Measurements from ENCODE around the gene SIGLEC10. TPM values are rescaled to one million over a fixed set of nuclear protein-coding genes. Genes with fewer than 3 reads are reported as not detected.
"Not testable (repeated sequence)": the region's sequence is repeated elsewhere in the genome, so short reads cannot be mapped to it uniquely, and the experiment has no call there.

SIGLEC10 gene, protein sequence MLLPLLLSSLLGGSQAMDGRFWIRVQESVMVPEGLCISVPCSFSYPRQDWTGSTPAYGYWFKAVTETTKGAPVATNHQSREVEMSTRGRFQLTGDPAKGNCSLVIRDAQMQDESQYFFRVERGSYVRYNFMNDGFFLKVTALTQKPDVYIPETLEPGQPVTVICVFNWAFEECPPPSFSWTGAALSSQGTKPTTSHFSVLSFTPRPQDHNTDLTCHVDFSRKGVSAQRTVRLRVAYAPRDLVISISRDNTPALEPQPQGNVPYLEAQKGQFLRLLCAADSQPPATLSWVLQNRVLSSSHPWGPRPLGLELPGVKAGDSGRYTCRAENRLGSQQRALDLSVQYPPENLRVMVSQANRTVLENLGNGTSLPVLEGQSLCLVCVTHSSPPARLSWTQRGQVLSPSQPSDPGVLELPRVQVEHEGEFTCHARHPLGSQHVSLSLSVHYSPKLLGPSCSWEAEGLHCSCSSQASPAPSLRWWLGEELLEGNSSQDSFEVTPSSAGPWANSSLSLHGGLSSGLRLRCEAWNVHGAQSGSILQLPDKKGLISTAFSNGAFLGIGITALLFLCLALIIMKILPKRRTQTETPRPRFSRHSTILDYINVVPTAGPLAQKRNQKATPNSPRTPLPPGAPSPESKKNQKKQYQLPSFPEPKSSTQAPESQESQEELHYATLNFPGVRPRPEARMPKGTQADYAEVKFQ
- total RNA-seq, result 1.2 TPM

DNA sequence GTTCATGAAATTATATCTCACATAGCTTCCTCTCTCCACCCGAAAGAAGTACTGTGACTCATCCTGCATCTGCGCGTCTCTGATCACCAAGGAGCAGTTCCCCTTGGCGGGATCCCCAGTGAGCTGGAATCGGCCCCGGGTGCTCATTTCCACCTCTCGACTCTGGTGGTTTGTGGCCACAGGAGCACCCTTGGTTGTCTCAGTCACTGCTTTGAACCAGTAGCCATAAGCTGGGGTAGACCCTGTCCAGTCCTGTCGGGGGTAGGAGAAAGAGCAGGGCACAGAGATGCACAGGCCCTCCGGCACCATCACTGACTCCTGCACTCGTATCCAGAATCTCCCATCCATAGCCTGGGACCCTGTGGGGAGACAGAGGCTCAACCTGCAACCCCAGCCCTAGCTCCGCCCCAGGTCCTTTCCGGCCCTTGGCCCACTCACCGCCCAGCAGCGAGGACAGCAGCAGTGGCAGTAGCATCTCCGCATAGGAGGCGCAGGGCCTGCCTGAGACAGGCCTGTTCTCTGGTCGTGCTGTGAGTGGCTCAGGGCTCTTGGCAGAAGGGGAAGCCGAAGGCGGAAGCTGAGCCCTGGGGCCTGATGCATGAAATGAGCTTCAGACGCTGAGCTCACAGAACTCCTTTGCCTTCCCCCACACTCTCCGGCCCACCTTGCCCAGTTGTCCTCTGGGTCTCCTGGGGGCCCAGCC, at the start of gene SIGLEC10:
Gene SIGLEC10, minus strand, starts transcription at position 536 of the 703 bp plus-strand sequence. Its CDS starts 61 bp downstream, at position 475.
- no peak for FAIRE-seq
- DNase-seq (ENCODE audit: low spot score in 2 of 2), result no peak

DNA sequence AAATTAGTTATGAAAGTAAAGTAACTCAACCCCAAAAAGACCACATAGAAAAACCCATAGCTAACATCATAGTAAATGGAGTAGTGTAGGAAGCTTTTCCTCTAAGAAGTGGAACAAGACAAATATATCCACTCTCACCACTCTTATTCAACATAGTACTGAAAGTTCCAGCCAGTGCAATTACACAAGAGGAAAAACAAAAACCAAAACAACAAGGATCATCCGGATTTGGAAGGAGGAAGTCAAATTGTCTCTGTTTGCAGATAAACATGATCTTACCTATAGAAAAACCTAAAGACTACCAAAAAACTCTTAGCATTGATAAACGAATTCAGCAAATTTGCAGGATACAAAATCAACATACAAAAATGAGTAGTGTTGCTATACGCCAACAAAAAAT, 49.3 kb upstream of the SIGLEC10 start:
- no peak for DNase-seq (ENCODE audit: low spot score in 2 of 2)
- FAIRE-seq, result no peak

DNA sequence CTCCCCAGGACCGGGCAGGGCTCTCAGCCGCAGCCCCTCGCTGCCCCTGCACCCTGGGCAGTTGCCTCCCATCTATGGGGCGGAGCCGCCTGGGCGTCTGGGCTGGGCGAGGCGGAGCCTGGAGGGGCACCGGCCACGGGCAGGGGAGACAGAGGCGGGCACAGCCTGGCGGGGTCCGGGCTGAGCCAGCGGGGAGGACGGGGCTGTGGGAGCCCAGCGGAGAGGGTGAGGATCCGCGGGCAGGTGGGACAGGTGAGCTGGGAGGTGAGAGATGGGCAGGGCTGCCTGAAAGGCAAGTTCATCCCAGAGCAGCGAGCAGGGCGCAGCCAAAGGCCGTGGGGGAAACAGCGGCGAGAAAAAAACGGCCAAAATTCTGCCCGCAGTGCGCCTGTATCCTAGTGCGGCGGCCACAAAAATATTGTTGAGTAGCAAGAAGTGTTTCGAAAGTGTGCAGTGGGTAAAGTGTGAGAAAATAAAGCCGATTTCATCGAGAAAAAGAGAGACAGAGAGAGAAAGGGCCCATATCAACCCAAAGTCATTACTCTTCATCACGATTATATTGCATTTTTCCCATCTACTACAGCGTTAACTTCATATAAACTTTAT, 46.6 kb upstream of the SIGLEC10 start:
- not testable (repeated sequence) for DNase-seq (ENCODE audit: low spot score in 2 of 2); FAIRE-seq

- DNase-seq (ENCODE audit: low spot score in 2 of 2) (no peak), FAIRE-seq (no peak)
These were observed 45.2 kb upstream of the SIGLEC10 start for GRCh38 chr19:51462681-51463080.

DNA sequence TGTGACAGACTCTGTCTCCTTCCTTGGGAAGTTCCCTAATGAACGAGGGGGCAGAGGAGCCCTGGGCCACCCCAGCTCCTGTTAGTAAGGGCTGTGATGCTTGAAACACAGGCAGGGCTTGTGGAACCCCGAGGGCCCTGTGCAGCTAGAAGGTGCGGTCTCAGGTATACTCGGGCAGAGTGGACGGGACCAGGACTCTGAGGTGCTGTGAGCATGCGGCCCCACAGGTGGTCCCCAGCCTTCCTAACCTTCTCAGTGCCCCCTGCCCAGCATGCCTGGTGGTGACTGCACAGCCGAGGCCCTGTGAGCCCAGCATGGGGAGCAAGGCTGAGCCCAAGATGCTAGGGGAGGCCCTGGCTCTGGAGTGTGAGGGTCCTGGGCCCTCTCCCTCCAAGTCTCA, 44.8 kb upstream of the SIGLEC10 start:
- FAIRE-seq (no peak), DNase-seq (ENCODE audit: low spot score in 2 of 2) (no peak)

DNA sequence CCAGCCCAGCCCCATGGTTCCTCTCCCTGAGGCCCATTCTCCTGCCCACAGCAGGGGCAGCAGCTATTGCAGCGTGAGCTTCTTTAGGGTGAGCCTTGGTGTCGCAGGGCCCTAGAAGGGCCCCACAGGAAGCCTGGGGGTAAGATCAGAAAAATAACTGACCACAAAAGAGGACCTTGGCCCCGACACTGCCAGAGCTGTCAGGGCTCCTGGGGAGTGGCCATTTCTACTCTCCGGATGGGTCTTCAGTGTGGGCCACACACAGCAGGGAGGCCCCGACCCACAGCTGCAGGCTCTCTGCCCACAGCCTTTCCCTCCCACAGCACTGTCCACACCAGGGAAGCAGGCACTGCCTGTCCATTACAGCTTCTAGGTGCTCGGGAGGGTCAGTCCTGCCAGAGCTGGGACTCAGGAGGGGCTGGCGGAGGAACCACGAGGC, 44.3 kb upstream of the SIGLEC10 start:
- DNase-seq (ENCODE audit: low spot score in 2 of 2) (no peak), FAIRE-seq (no peak)

DNA sequence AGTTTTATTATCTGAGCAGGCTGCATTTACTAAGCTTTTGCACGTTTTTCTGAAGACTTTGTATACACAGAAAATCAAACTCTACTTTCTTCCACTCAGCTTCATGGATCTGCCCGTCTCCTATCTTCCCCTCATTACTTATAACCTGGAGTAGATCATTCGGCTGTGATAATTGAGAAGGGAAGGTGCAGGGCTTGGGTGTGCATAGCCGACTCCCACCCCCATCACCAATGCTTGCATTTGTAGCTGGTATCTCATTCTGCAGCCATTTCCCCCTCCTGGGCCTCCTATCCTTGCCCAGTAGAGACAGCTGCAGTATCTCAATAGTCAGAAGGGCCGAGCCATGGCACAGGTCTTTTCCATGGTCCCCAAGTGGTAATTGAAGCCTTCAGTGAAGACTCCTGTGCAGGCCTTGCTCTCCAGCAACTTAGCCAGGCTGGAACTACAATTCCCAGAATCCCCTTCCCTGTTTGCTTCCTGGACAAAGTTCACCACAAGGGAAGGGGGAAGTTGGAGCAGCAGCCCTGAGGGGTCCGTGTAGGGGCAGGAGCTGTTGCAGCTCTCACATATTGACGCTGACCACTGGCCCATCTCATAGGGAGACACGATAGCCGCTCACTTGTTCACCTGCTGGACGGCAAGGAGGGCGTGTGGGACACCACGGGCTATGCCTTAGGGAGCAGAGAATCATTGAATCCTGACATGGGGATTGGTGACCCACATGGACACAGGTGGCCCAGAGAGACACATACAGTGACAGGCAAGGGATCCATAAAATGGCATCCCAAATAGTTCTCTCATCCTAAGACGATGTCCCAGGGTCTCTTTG, 42.9 kb upstream of the SIGLEC10 start:
- DNase-seq (ENCODE audit: low spot score in 2 of 2) (no peak), FAIRE-seq (no peak)

DNA sequence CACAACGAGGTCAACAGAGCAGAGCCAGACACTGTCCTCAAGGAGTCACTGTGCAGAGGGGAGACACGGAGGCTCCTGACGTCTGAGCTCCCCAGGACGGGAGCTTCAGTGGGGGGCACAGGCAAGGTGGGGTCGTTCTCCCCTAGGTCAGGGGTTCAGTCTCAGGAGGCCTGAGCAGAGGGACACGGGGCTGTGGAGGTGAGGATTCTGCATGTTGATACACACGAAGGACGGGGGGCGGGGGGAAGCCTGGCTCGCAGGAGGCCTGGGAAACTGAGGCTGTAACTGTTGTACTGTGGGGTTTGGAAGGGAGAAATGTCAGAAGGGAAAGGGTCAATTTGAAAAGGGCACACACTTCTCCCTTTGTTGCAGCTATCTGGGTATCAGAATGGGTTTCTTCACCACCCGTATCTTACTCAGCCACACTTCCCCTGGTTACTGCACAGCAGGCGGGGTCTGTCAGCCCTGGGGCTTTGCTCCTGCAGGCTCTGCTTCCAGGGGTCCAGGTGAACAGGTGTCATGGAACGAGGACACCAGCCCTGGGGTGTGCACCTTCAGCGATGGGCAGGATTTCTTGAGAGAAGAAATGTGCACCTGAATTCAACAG, 41.6 kb upstream of the SIGLEC10 start:
- no peak for FAIRE-seq
- DNase-seq (ENCODE audit: low spot score in 2 of 2), result no peak

DNA sequence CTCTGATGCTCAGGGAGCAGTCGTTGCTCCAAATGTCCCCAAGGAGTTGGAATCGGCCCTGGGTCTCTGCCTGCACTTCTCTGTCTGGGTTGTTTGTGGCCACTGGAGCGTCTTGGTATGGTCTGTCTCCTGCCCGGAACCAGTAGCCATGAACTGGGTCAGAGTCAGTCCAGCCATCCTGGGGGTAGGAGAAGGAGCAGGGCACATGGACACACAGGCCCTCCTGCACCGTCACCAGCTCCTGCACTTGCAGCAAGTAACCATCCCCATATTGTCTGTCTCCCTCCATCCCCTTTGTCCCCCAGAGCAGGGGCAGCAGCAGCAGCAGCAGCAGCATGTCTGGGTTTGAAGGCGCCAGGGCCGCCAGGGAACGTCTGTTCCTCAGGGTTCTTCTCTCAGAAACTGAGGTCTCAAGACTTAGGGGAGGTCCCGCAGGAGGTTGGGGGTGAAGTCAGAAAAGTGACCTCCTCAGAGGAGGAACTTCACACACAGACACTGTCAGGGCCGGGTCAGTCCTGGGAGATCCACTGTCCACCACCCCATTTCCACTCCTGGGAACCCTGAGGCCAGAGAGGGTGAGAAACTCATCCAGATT, 40.7 kb upstream of the SIGLEC10 start, which contains the start of gene SIGLEC8:
Gene SIGLEC8, minus strand, starts transcription at position 404 of the 595 bp plus-strand sequence. Its CDS starts 67 bp downstream, at position 337.
- DNase-seq (ENCODE audit: low spot score in 2 of 2) (no peak), FAIRE-seq (no peak)

GRCh38 chr19:51457351-51458013, 40.0 kb upstream of the SIGLEC10 start:
- FAIRE-seq, result no peak

DNA sequence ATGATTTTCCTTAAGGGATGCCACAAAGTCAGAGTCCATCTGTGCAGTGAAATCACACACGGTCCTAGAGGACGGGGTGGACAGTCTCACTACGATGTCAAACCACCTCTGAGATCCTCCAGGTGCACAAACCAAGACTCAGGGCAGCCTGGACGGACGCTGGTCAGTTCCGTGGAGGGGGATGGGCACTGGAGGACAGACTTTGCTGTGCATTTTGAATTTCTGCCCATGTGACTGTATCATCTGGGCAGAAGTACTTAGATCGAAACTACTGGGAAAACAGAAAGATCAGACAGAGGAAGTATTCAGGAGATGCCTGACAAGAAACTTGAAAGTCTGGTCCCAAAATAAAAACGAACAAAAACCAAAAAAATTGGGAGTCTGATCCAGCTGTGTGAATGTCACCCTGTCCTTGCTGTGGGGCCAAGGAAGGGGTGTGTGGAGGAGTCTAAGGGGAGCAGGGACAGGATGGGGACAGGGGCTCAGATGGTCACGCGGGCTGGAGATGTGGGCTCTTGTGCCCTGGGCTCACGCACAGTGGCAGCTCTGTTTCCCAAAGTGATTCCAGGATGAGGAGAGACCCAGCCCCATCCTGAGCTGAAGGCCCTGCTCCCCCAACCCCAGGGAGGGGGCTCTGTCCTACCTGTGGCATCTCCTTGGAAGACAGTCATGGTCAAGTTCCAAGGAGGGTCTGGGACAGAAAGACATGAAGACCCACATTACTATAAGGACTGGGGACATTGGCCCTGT, 39.3 kb upstream of the SIGLEC10 start:
- DNase-seq (ENCODE audit: low spot score in 2 of 2) (no peak), FAIRE-seq (no peak)

More at GRCh38 chr19:51457351-51458013, 40.0 kb upstream of the SIGLEC10 start:
- DNase-seq (ENCODE audit: low spot score in 2 of 2), result no peak

- FAIRE-seq, result no peak
- no peak for DNase-seq (ENCODE audit: low spot score in 2 of 2)
These were observed 33.4 kb upstream of the SIGLEC10 start for GRCh38 chr19:51450730-51451307.

DNA sequence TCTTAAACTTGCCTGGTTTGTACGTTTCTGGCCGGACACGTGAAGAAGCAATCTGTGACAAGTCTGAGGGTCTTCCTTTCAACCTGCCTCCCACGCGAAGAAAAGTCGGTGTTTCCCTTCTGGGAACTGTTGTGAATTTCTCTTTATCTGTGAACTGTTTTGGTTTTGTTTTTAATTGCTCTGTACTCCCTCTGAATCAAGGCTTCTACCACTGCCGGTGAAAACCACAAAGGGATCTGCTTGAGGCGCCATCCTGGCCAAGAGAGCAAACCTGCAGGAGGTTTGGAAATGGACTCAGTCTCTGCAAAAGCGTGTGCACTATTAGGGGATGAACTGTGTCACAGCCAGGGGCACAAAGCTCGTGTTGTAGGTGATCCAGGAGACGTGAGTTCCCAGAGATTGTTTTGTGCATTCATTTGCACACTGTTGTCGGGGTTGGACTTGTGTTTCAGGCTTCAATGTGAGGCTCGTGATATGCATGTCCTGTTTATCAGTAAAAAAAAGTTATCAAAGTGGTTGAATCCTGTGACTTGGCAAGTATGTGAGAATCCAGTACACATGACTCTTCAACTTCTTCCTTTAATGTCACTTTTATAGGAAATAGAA, 31.1 kb upstream of the SIGLEC10 start:
- FAIRE-seq (no peak), DNase-seq (ENCODE audit: low spot score in 2 of 2) (no peak)

DNA sequence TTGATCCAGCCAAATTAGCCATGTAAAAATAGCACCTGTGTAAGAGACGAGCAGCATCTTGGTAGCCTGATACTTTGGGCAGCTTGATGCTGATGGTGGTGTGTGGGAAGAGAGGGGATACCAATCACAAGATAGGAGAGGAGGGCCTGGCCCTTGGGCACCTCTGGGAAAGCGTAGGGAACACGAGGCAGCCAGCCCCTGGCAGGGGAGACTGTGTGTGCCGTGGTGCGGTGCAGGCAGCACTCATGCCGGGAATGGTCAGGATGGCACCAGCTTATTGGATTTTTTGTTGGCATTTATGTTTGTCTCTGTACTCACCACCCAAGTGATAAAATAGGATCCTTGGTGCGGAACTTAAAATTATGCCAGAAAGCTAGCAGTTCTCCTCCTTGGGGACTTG, 30.6 kb upstream of the SIGLEC10 start:
- no peak for FAIRE-seq
- DNase-seq (ENCODE audit: low spot score in 2 of 2), result no peak

DNA sequence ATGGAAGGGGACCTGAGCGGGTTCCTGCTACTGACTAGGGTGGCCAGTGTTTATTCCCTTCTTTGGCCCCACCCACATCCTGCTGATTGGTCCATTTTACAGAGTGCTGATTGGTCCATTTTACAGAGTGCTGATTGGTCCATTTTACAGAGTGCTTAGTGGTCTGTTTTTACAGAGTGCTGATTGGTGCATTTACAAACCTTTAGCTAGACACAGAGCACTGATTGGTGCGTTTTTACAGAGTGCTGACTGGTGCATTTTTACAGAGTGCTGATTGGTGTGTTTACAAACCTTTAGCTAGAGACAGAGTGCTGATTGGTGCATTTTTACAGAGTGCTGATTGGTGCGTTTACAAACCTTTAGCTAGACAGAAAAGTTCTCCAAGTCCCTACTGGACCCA, 30.1 kb upstream of the SIGLEC10 start:
- not testable (repeated sequence) for FAIRE-seq; DNase-seq (ENCODE audit: low spot score in 2 of 2)

- FAIRE-seq (no peak), DNase-seq (ENCODE audit: low spot score in 2 of 2) (no peak)
These were observed 24.3 kb upstream of the SIGLEC10 start for GRCh38 chr19:51441410-51442390.
